Kidney (tissue), 14 donors: Measurements from ENCODE around the gene FRMD4A. TPM values are rescaled to one million over a fixed set of nuclear protein-coding genes. Genes with fewer than 3 reads are reported as not detected.

ENCODE experiments used
- DNase-seq, 5 donors: peaks; one replicate each; pipeline ENCODE4 v3.0.0-alpha.2; 2013 to 2020
- FAIRE-seq: peaks from 2 replicates; lab custom pipeline; 2012; peaks lifted over from hg19 to GRCh38; lab: Jason Lieb, UNC
- H3K27ac ChIP-seq, 2 donors: one replicate each; pipeline ENCODE4 v1.7.0; 2013; ENCODE audit warnings: low read depth in 2 of 2, low read length in 2 of 2, inconsistent platforms in 1 of 2
- H3K27me3 ChIP-seq: one replicate; pipeline ENCODE4 v1.7.1; 2013; ENCODE audit warnings: low read length, inconsistent platforms; ENCODE audit not compliant: control insufficient read depth, insufficient read depth
- H3K36me3 ChIP-seq, 3 donors: one replicate each; pipeline versions ENCODE4 v1.7.0 to v1.7.1; 2013; ENCODE audit warnings: low read length in 3 of 3, control low read depth in 1 of 3, inconsistent platforms in 1 of 3; ENCODE audit not compliant: insufficient read depth in 3 of 3, control insufficient read depth in 2 of 3
- H3K4me1 ChIP-seq, 3 donors: one replicate each; pipeline versions ENCODE4 v1.7.0 to v1.7.1; 2013; ENCODE audit warnings: low read length in 3 of 3, inconsistent platforms in 1 of 3, low read depth in 1 of 3; ENCODE audit not compliant: control insufficient read depth in 2 of 3, insufficient read depth in 2 of 3
- H3K4me3 ChIP-seq, 3 donors: one replicate each; pipeline versions ENCODE4 v1.7.0 to v1.8.1; 2013; ENCODE audit warnings: low read length in 3 of 3, control low read depth in 1 of 3, inconsistent platforms in 1 of 3
- H3K9ac ChIP-seq, 3 donors: one replicate each; pipeline versions ENCODE4 v1.7.0 to v1.7.1; 2013; ENCODE audit warnings: low read length in 3 of 3, control low read depth in 1 of 3, inconsistent platforms in 1 of 3
- H3K9me3 ChIP-seq, 3 donors: one replicate each; pipeline versions ENCODE4 v1.7.0 to v1.7.1; 2013; ENCODE audit warnings: low read length in 3 of 3, control low read depth in 1 of 3, inconsistent platforms in 1 of 3; ENCODE audit not compliant: control insufficient read depth in 2 of 3, insufficient read depth in 1 of 3
- CTCF ChIP-seq: IDR thresholded peaks from 3 replicates; pipeline ENCODE4 v1.5.1; 2012; ENCODE audit warnings: mild to moderate bottlenecking, moderate library complexity, borderline replicate concordance; ENCODE audit not compliant: insufficient read depth; ENCODE audit errors: extremely low read depth
- intact Hi-C: fragments of 100-400 bp; cut with DNase I; formaldehyde crosslinking; loops from one replicate; pipeline ENCODE4 v1.11.1; 2022
- polyA plus RNA-seq: library from polyadenylated mRNA; stranded (reverse); fragments of 350-450 nt; fragmentation: Illumina TruSeq; extraction: RNeasy Lipid Tissue Mini Kit (QIAGEN cat#74804); gene quantifications from one replicate; pipeline ENCODE4 v1.2.3, GENCODE V29; 2014; ENCODE audit warnings: low read depth, low replicate concordance; ENCODE audit not compliant: insufficient read depth
- total RNA-seq: library from RNA; stranded (reverse); fragmentation: NEBNext Ultra II Directional; extraction: Animal tissue kit (Norgen Biotek cat#: 25700); gene quantifications from one replicate; pipeline ENCODE4 v1.2.1, GENCODE V29; 2021
- donor health status: control.
- donor health status: control.
- donor health status: control.
- donor health status: control.
- donor health status: control.
- donor health status: DM: yes; HTN: yes; CAD: no.
- donor health status: Normal renal cell carcinoma (clear cell type).

FRMD4A gene
- total and polyA plus RNA-seq, 2 donors from 2014 or later = 16.0 to 68.2 TPM

DNA sequence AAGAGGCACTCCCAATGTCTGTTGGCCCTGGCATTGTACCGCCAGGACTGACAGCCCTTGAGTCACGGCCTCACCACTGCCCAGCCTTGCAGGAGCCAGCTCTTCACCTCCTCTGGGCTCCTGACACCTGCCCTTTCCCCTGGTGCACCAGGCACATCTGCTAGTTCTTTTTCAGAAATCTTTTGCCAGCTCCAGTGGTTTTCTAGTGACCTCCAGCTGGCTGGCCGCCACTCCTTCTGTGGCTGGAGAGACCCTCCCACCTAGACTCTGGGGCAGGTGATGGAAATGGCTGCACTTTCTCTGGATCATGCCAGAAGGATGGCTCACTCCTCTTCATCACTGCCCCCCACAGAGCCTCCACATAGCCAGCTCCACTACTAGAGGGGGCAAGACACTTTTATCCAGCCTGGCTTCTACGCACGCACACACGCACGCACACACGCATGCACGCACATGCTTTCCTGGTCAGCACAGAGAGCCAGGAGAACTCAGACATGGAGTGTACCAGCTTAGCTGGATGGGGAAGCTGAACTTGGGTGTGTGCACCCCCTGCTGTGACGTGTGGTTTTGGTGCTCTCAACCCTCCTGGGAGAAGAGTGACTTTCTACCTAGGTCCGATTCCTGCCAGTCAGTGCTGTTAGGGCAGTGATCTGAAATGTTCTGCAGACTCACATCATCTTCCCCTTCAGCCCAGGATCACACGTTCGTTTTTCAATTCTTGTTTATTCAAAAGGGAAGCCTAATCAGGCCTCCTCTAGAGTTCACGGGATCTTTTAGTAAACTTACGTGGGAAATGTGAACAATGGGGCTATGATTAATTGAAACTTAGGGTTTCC, 522.0 kb downstream of the FRMD4A start:
- Histone ChIP-seq H3K27ac (no peak overlapping the region), H3K9ac (no peak overlapping the region), H3K36me3 (no peaks in the 10 kb centered on the region), H3K4me3 (no peak overlapping the region), H3K9me3 (no peaks in the 10 kb centered on the region), H3K27me3 (no peaks in the 10 kb centered on the region), H3K4me1 (peaks cover 0 to 2% (median 0%) of the 10 kb centered on the region in 3 donors)
- DNase-seq (peak in 1 of 5 donors; percentile 25), FAIRE-seq (no peak)
- intact Hi-C loops = no loop called here
- TF ChIP-seq CTCF = no peak

- intact Hi-C loops = no loop called here
- no peak for FAIRE-seq
- H3K9me3 ChIP-seq = no peaks in the 10 kb centered on the region
- H3K9ac ChIP-seq = no peak overlapping the region
- no peaks in the 10 kb centered on the region for H3K27me3 ChIP-seq
- no peaks in the 10 kb centered on the region for H3K36me3 ChIP-seq
- no peak overlapping the region for H3K4me3 ChIP-seq
- H3K4me1 ChIP-seq = no peaks in the 10 kb centered on the region
- TF ChIP-seq CTCF = no peak
- DNase-seq = no peak
- H3K27ac ChIP-seq = no peak overlapping the region
Observed at GRCh38 chr10:13806419-13806818, 524.3 kb downstream of the FRMD4A start.

DNA sequence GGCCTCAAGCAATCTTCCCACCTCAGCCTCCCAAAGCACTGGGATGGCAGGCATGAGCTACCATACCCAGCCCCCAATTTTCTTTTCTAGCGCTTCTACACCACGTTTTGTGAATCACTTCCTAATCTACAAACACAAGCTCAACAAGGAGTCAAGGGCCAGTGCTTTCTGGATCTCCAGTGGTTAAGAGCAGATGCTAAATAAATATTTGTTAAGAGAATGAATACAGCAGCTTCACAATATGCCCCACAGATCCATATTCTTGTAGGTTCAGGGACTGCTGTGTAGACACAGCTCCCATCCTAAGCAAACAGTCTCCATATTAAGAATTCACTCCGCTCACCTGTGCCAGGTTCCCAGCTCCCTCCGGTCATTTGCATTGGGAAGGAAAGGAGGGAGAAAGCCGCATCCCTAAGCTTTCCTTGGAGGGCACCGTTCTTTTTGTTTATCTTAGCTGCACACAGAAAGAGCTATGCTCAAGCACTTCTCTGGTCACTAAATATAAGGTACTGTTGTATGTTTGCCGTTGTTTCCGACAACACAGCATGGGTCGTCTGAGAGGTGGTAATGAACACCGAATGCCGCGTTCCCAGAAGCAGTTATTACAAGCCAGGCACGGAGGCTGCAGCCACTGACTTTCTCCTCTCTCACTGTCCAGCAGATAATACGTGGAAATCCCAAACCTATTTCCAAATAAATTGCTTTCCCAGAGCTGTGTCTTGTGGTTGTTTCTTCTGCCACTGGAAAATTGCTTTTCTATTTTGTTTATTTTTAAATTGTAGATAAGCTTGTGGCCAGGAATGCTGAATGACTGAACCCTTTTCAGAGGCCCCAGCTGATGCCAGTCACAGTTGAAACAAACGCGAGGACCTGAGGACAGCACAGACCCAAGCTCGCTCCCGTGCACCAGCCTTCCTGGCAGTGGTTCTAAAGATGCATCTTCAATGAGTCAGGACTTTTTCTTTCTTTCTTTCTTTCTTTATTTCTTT, 526.9 kb downstream of the FRMD4A start:
- H3K27ac ChIP-seq = no peak overlapping the region
- intact Hi-C loops = no loop called here
- TF ChIP-seq CTCF = no peak

More for the DNA sequence above, 526.9 kb downstream of the FRMD4A start:
- no peak overlapping the region for H3K9ac ChIP-seq
- DNase-seq (no peak), FAIRE-seq (no peak)
- H3K36me3 ChIP-seq = no peaks in the 10 kb centered on the region
- H3K4me3 ChIP-seq = no peak overlapping the region
- H3K27me3 ChIP-seq = no peaks in the 10 kb centered on the region
- H3K4me1 ChIP-seq = no peaks in the 10 kb centered on the region
- no peaks in the 10 kb centered on the region for H3K9me3 ChIP-seq
